ENCODE data around the gene SIGLEC15. TPM values are rescaled to one million over a fixed set of nuclear protein-coding genes. Genes with fewer than 3 reads are reported as not detected.
"Not testable (repeated sequence)": the region's sequence is repeated elsewhere in the genome, so short reads cannot be mapped to it uniquely, and the experiment has no call there.

Gene SIGLEC15
- total and polyA plus RNA-seq, 4 donors = 0.10 to 0.47 (median 0.11) TPM; not detected in 1

- Histone ChIP-seq H3K4me3 (ENCODE audit: low read depth, low read length) (no peak overlapping the region), H3K27ac (ENCODE audit: low read depth, low read length) (no peak overlapping the region), H3K4me1 (ENCODE audit: control insufficient read depth, insufficient read depth, low read length) (peaks cover 3% of the 10 kb centered on the region), H3K27me3 (ENCODE audit: control insufficient read depth, insufficient read depth, low read length) (no peaks in the 10 kb centered on the region), H3K9me3 (ENCODE audit: control insufficient read depth, insufficient read depth, low read length) (no peaks in the 10 kb centered on the region), H3K36me3 (ENCODE audit: control insufficient read depth, insufficient read depth, low read length) (no peaks in the 10 kb centered on the region)
- DNase-seq (ENCODE audit: low read depth in 4 of 6, low spot score in 6 of 6) = no peak
- 80% methylated on average over 1 of the region's 3 CpGs for WGBS (ENCODE audit: insufficient coverage)
These were observed 36.6 kb upstream of the SIGLEC15 start for GRCh38 chr18:45788861-45789260.

GRCh38 chr18:45792506-45793263 is 32.8 kb upstream of the SIGLEC15 start:
- no peak overlapping the region for H3K4me3 ChIP-seq (ENCODE audit: low read depth, low read length)
- no peaks in the 10 kb centered on the region for H3K4me1 ChIP-seq (ENCODE audit: control insufficient read depth, insufficient read depth, low read length)
- H3K9me3 ChIP-seq (ENCODE audit: control insufficient read depth, insufficient read depth, low read length) = no peaks in the 10 kb centered on the region
- H3K27me3 ChIP-seq (ENCODE audit: control insufficient read depth, insufficient read depth, low read length) = no peaks in the 10 kb centered on the region
- DNase-seq (ENCODE audit: low read depth in 4 of 6, low spot score in 6 of 6) = no peak
- WGBS (ENCODE audit: insufficient coverage) = 90% methylated on average over 3 of the region's 5 CpGs
- H3K27ac ChIP-seq (ENCODE audit: low read depth, low read length) = no peak overlapping the region
- no peaks in the 10 kb centered on the region for H3K36me3 ChIP-seq (ENCODE audit: control insufficient read depth, insufficient read depth, low read length)

- Histone ChIP-seq H3K4me3 (ENCODE audit: low read depth, low read length) (no peak overlapping the region), H3K27ac (ENCODE audit: low read depth, low read length) (no peak overlapping the region), H3K27me3 (ENCODE audit: control insufficient read depth, insufficient read depth, low read length) (no peaks in the 10 kb centered on the region), H3K36me3 (ENCODE audit: control insufficient read depth, insufficient read depth, low read length) (no peaks in the 10 kb centered on the region), H3K4me1 (ENCODE audit: control insufficient read depth, insufficient read depth, low read length) (no peaks in the 10 kb centered on the region), H3K9me3 (ENCODE audit: control insufficient read depth, insufficient read depth, low read length) (no peaks in the 10 kb centered on the region)
- 60% methylated on average over 3 of the region's 4 CpGs for WGBS (ENCODE audit: insufficient coverage)
- no peak for DNase-seq (ENCODE audit: low read depth in 4 of 6, low spot score in 6 of 6)
These were observed 32.1 kb upstream of the SIGLEC15 start for GRCh38 chr18:45793264-45793965.

- Histone ChIP-seq H3K9me3 (ENCODE audit: control insufficient read depth, insufficient read depth, low read length) (no peaks in the 10 kb centered on the region), H3K36me3 (ENCODE audit: control insufficient read depth, insufficient read depth, low read length) (no peaks in the 10 kb centered on the region), H3K27me3 (ENCODE audit: control insufficient read depth, insufficient read depth, low read length) (no peaks in the 10 kb centered on the region), H3K27ac (ENCODE audit: low read depth, low read length) (no peak overlapping the region), H3K4me1 (ENCODE audit: control insufficient read depth, insufficient read depth, low read length) (no peaks in the 10 kb centered on the region), H3K4me3 (ENCODE audit: low read depth, low read length) (no peak overlapping the region)
- no CpG with 5 or more reads among the region's 1 CpG for WGBS (ENCODE audit: insufficient coverage)
- DNase-seq (ENCODE audit: low read depth in 4 of 6, low spot score in 6 of 6) = no peak
These were observed 24.0 kb upstream of the SIGLEC15 start for GRCh38 chr18:45801416-45802004.

GRCh38 chr18:45802814-45803492 is 22.5 kb upstream of the SIGLEC15 start:
- no peaks in the 10 kb centered on the region for H3K9me3 ChIP-seq (ENCODE audit: control insufficient read depth, insufficient read depth, low read length)
- no peaks in the 10 kb centered on the region for H3K27me3 ChIP-seq (ENCODE audit: control insufficient read depth, insufficient read depth, low read length)
- WGBS (ENCODE audit: insufficient coverage) = no CpG with 5 or more reads among the region's 2 CpGs
- DNase-seq (ENCODE audit: low read depth in 4 of 6, low spot score in 6 of 6) = no peak
- H3K4me3 ChIP-seq (ENCODE audit: low read depth, low read length) = no peak overlapping the region
- H3K4me1 ChIP-seq (ENCODE audit: control insufficient read depth, insufficient read depth, low read length) = no peaks in the 10 kb centered on the region
- H3K27ac ChIP-seq (ENCODE audit: low read depth, low read length) = no peak overlapping the region
- no peaks in the 10 kb centered on the region for H3K36me3 ChIP-seq (ENCODE audit: control insufficient read depth, insufficient read depth, low read length)

- Histone ChIP-seq H3K27ac (ENCODE audit: low read depth, low read length) (no peak overlapping the region), H3K4me3 (ENCODE audit: low read depth, low read length) (no peak overlapping the region), H3K4me1 (ENCODE audit: control insufficient read depth, insufficient read depth, low read length) (no peaks in the 10 kb centered on the region), H3K27me3 (ENCODE audit: control insufficient read depth, insufficient read depth, low read length) (no peaks in the 10 kb centered on the region), H3K9me3 (ENCODE audit: control insufficient read depth, insufficient read depth, low read length) (no peaks in the 10 kb centered on the region), H3K36me3 (ENCODE audit: control insufficient read depth, insufficient read depth, low read length) (no peaks in the 10 kb centered on the region)
- no peak for DNase-seq (ENCODE audit: low read depth in 4 of 6, low spot score in 6 of 6)
These were observed 19.9 kb upstream of the SIGLEC15 start for GRCh38 chr18:45805551-45805950.

GRCh38 chr18:45806226-45806625 is 19.2 kb upstream of the SIGLEC15 start:
- no peaks in the 10 kb centered on the region for H3K9me3 ChIP-seq (ENCODE audit: control insufficient read depth, insufficient read depth, low read length)
- no peak for DNase-seq (ENCODE audit: low read depth in 4 of 6, low spot score in 6 of 6)
- H3K4me3 ChIP-seq (ENCODE audit: low read depth, low read length) = no peak overlapping the region
- H3K4me1 ChIP-seq (ENCODE audit: control insufficient read depth, insufficient read depth, low read length) = no peaks in the 10 kb centered on the region
- H3K27me3 ChIP-seq (ENCODE audit: control insufficient read depth, insufficient read depth, low read length) = no peaks in the 10 kb centered on the region
- no peaks in the 10 kb centered on the region for H3K36me3 ChIP-seq (ENCODE audit: control insufficient read depth, insufficient read depth, low read length)
- WGBS (ENCODE audit: insufficient coverage) = 79% methylated on average over 2 of the region's 2 CpGs
- no peak overlapping the region for H3K27ac ChIP-seq (ENCODE audit: low read depth, low read length)

- H3K27me3 ChIP-seq (ENCODE audit: control insufficient read depth, insufficient read depth, low read length); H3K4me1 ChIP-seq (ENCODE audit: control insufficient read depth, insufficient read depth, low read length); H3K36me3 ChIP-seq (ENCODE audit: control insufficient read depth, insufficient read depth, low read length); DNase-seq (ENCODE audit: low read depth in 4 of 6, low spot score in 6 of 6); H3K27ac ChIP-seq (ENCODE audit: low read depth, low read length); H3K4me3 ChIP-seq (ENCODE audit: low read depth, low read length); H3K9me3 ChIP-seq (ENCODE audit: control insufficient read depth, insufficient read depth, low read length): not testable (repeated sequence)
- 31% methylated on average over 1 of the region's 2 CpGs for WGBS (ENCODE audit: insufficient coverage)
These were observed 18.3 kb upstream of the SIGLEC15 start for GRCh38 chr18:45807144-45807543.

- H3K9me3 ChIP-seq (ENCODE audit: control insufficient read depth, insufficient read depth, low read length); H3K27me3 ChIP-seq (ENCODE audit: control insufficient read depth, insufficient read depth, low read length); H3K27ac ChIP-seq (ENCODE audit: low read depth, low read length); H3K4me1 ChIP-seq (ENCODE audit: control insufficient read depth, insufficient read depth, low read length); DNase-seq (ENCODE audit: low read depth in 4 of 6, low spot score in 6 of 6); H3K4me3 ChIP-seq (ENCODE audit: low read depth, low read length); H3K36me3 ChIP-seq (ENCODE audit: control insufficient read depth, insufficient read depth, low read length): not testable (repeated sequence)
These were observed 10.7 kb upstream of the SIGLEC15 start for GRCh38 chr18:45814733-45815132.

Measured in spinal cord (tissue), 10 donors.